Rectal smooth muscle tissue (tissue), 1 donor: ENCODE measurements around the gene EMILIN2.
"Not testable (repeated sequence)": the region's sequence is repeated elsewhere in the genome, so short reads cannot be mapped to it uniquely, and the experiment has no call there.

Experiments used
- H3K27ac ChIP-seq: one replicate; pipeline ENCODE4 v1.7.0; 2013; ENCODE audit warnings: low read depth, low read length, inconsistent platforms
- H3K27me3 ChIP-seq: one replicate; pipeline ENCODE4 v1.7.0; 2013; ENCODE audit warnings: low read length; ENCODE audit not compliant: control insufficient read depth, insufficient read depth
- H3K36me3 ChIP-seq: one replicate; pipeline ENCODE4 v1.7.0; 2013; ENCODE audit warnings: low read length; ENCODE audit not compliant: control insufficient read depth, insufficient read depth
- H3K4me1 ChIP-seq: one replicate; pipeline ENCODE4 v1.7.0; 2013; ENCODE audit warnings: low read length; ENCODE audit not compliant: control insufficient read depth, insufficient read depth
- H3K4me3 ChIP-seq: one replicate; pipeline ENCODE4 v1.7.0; 2013; ENCODE audit warnings: low read length
- H3K9ac ChIP-seq: one replicate; pipeline ENCODE4 v1.7.0; 2013; ENCODE audit warnings: low read length

EMILIN2 gene

GRCh38 chr18:2863997-2864396, 17.2 kb downstream of the EMILIN2 start:
- H3K27me3 ChIP-seq, H3K27ac ChIP-seq, H3K4me1 ChIP-seq: not testable (repeated sequence)

GRCh38 chr18:2866465-2866864, 19.7 kb downstream of the EMILIN2 start:
- H3K4me1 ChIP-seq, H3K4me3 ChIP-seq, H3K27me3 ChIP-seq, H3K9ac ChIP-seq, H3K36me3 ChIP-seq, H3K27ac ChIP-seq: not testable (repeated sequence)

More at GRCh38 chr18:2863997-2864396, 17.2 kb downstream of the EMILIN2 start:
- not testable (repeated sequence) for H3K4me3 ChIP-seq, H3K9ac ChIP-seq, H3K36me3 ChIP-seq

GRCh38 chr18:2869207-2869606, 22.4 kb downstream of the EMILIN2 start:
- no peaks in the 10 kb centered on the region for H3K27me3 ChIP-seq
- H3K27ac ChIP-seq: no peak overlapping the region

GRCh38 chr18:2871111-2871720, 24.4 kb downstream of the EMILIN2 start:
- H3K36me3 ChIP-seq: no peaks in the 10 kb centered on the region
- peaks cover 2% of the 10 kb centered on the region for H3K4me1 ChIP-seq
- no peak overlapping the region for H3K27ac ChIP-seq
- H3K27me3 ChIP-seq: no peaks in the 10 kb centered on the region
- no peak overlapping the region for H3K9ac ChIP-seq
- H3K4me3 ChIP-seq: no peak overlapping the region

More at GRCh38 chr18:2869207-2869606, 22.4 kb downstream of the EMILIN2 start:
- no peaks in the 10 kb centered on the region for H3K4me1 ChIP-seq
- H3K9ac ChIP-seq: no peak overlapping the region
- no peaks in the 10 kb centered on the region for H3K36me3 ChIP-seq
- H3K4me3 ChIP-seq: no peak overlapping the region

GRCh38 chr18:2872095-2872494, 25.3 kb downstream of the EMILIN2 start:
- H3K4me1 ChIP-seq: peaks cover 2% of the 10 kb centered on the region
- no peak overlapping the region for H3K27ac ChIP-seq
- no peaks in the 10 kb centered on the region for H3K36me3 ChIP-seq
- no peak overlapping the region for H3K4me3 ChIP-seq
- H3K27me3 ChIP-seq: no peaks in the 10 kb centered on the region
- H3K9ac ChIP-seq: no peak overlapping the region

GRCh38 chr18:2874765-2875164, 28.0 kb downstream of the EMILIN2 start:
- Histone ChIP-seq H3K27ac (peak overlapping the region; percentile 36), H3K4me1 (peaks cover 2% of the 10 kb centered on the region), H3K27me3 (no peaks in the 10 kb centered on the region), H3K36me3 (no peaks in the 10 kb centered on the region), H3K4me3 (no peak overlapping the region), H3K9ac (no peak overlapping the region)

GRCh38 chr18:2878656-2879330, 32.0 kb downstream of the EMILIN2 start:
- Histone ChIP-seq H3K27ac (no peak overlapping the region), H3K36me3 (no peaks in the 10 kb centered on the region), H3K4me3 (no peak overlapping the region), H3K9ac (no peak overlapping the region), H3K4me1 (peaks cover 2% of the 10 kb centered on the region), H3K27me3 (no peaks in the 10 kb centered on the region)

GRCh38 chr18:2879889-2880288, 33.1 kb downstream of the EMILIN2 start:
- H3K9ac ChIP-seq: no peak overlapping the region
- H3K36me3 ChIP-seq: no peaks in the 10 kb centered on the region
- no peak overlapping the region for H3K4me3 ChIP-seq
- peaks cover 2% of the 10 kb centered on the region for H3K4me1 ChIP-seq
- H3K27me3 ChIP-seq: no peaks in the 10 kb centered on the region
- H3K27ac ChIP-seq: no peak overlapping the region

GRCh38 chr18:2880473-2880872, 33.7 kb downstream of the EMILIN2 start:
- no peak overlapping the region for H3K4me3 ChIP-seq
- H3K36me3 ChIP-seq: no peaks in the 10 kb centered on the region
- H3K9ac ChIP-seq: no peak overlapping the region
- peaks cover 1% of the 10 kb centered on the region for H3K4me1 ChIP-seq
- no peaks in the 10 kb centered on the region for H3K27me3 ChIP-seq
- H3K27ac ChIP-seq: no peak overlapping the region

- Histone ChIP-seq H3K4me3 (no peak overlapping the region), H3K9ac (no peak overlapping the region), H3K36me3 (no peaks in the 10 kb centered on the region), H3K27me3 (no peaks in the 10 kb centered on the region), H3K27ac (no peak overlapping the region), H3K4me1 (no peaks in the 10 kb centered on the region)
Observed at GRCh38 chr18:2881088-2881839, 34.5 kb downstream of the EMILIN2 start.

GRCh38 chr18:2881840-2882195, 35.0 kb downstream of the EMILIN2 start:
- Histone ChIP-seq H3K9ac (no peak overlapping the region), H3K4me1 (no peaks in the 10 kb centered on the region), H3K36me3 (no peaks in the 10 kb centered on the region), H3K27me3 (no peaks in the 10 kb centered on the region), H3K4me3 (no peak overlapping the region), H3K27ac (no peak overlapping the region)

GRCh38 chr18:2882201-2882600, 35.4 kb downstream of the EMILIN2 start:
- no peak overlapping the region for H3K9ac ChIP-seq
- no peak overlapping the region for H3K27ac ChIP-seq
- no peak overlapping the region for H3K4me3 ChIP-seq
- no peaks in the 10 kb centered on the region for H3K36me3 ChIP-seq
- no peaks in the 10 kb centered on the region for H3K4me1 ChIP-seq
- no peaks in the 10 kb centered on the region for H3K27me3 ChIP-seq
